Mammary epithelial cell (primary cell): ENCODE measurements around the gene RPH3AL.

ENCODE experiments used
- CTCF ChIP-seq, 2 donors: IDR thresholded peaks in 1 of 2; conservative IDR thresholded peaks in 1 of 2; 2 replicates each; pipeline ENCODE4 v1.5.1; 2011 to 2012; ENCODE audit warnings: inconsistent platforms in 2 of 2, low read length in 2 of 2, mild to moderate bottlenecking in 2 of 2, control low read depth in 1 of 2, low read depth in 1 of 2; ENCODE audit not compliant: insufficient read depth in 1 of 2; ENCODE audit errors: extremely low read depth in 1 of 2
- EZH2 ChIP-seq: IDR thresholded peaks from 2 replicates; pipeline ENCODE4 v1.6.1; 2012; ENCODE audit warnings: low read length, inconsistent platforms, borderline replicate concordance

DNA sequence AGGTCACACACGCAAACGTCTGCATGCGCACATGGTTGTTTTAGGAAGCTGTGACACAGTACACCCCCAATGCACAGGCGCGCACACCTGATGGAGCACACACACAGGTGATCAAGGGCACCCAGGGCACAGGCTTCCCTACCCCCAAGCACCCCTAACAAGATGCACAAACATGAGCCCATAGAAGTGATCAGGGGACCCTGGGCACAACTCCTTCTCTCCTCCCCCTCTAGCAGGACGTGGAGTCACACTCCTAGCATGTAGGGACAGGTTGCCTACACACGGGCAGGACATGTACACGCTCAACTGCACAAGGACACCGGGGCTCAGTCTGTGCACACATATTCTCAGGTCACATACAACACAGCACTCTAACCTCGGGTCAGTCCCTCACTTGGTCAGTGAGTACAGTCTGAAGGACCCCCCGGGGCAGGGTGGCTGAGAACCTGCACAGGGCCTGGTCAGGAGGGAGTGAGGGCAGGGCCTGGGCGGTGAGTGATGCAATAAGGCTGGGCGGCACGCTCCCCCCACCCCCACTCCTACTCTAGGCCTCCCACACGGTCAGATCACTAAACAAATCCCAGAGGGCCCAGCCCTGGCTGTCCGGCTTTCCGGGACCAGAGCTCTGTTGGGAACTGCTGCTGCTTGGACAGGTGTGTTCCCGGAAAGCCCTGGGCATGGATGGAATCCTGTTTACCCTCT is 170.4 kb downstream of the RPH3AL start:
- TF ChIP-seq CTCF (conservative IDR thresholded peaks at IDR 0.05 in 1 of 2, IDR thresholded peaks at IDR 0.05 in 1 of 2; ENCODE audit: extremely low read depth in 1 of 2, insufficient read depth in 1 of 2, low read depth in 1 of 2, low read length in 2 of 2): no peak
- peak; percentile 36 for TF ChIP-seq EZH2
